ENCODE measurements around the gene FOXE1. TPM values are rescaled to one million over a fixed set of nuclear protein-coding genes. Genes with fewer than 3 reads are reported as not detected.

The FOXE1 gene
- polyA plus RNA-seq, 1 of the 3 experiments (the other 2 are of a cell fraction), result 0.03 TPM

DNA sequence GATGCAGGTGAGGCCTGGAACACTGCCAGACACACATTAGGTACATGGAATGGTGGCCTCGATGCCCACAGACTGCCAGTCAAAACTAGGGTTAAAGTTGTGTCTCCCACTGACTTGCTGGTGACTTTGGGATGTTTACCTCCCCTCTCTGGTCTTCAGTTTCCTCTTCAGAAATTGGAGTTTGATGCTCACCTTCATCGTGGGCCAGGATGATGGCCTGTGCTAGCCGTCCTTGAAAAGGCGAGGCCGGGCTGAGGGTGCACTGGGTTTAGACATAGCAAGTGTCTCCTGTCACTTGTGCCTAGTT is 49.0 kb upstream of the FOXE1 start (continued):
- TF ChIP-seq USF2 (IDR thresholded peaks at IDR 0.05; ENCODE audit: borderline replicate concordance, low read depth, low read length), result no peak
- TF ChIP-seq JUND (IDR thresholded peaks at IDR 0.05), result no peak
- TF ChIP-seq, protein P1, sequence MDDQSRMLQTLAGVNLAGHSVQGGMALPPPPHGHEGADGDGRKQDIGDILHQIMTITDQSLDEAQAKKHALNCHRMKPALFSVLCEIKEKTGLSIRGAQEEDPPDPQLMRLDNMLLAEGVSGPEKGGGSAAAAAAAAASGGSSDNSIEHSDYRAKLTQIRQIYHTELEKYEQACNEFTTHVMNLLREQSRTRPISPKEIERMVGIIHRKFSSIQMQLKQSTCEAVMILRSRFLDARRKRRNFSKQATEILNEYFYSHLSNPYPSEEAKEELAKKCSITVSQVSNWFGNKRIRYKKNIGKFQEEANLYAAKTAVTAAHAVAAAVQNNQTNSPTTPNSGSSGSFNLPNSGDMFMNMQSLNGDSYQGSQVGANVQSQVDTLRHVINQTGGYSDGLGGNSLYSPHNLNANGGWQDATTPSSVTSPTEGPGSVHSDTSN (IDR thresholded peaks at IDR 0.05), result no peak
- no peak for TF ChIP-seq FOSL2 (IDR thresholded peaks at IDR 0.05; ENCODE audit: borderline replicate concordance, low read depth)
- TF ChIP-seq TAF1 (IDR thresholded peaks at IDR 0.05; ENCODE audit: borderline replicate concordance, low read depth, low read length), result no peak
- no peak for TF ChIP-seq RCOR1 (IDR thresholded peaks at IDR 0.05; ENCODE audit: low read length)
- TF ChIP-seq GATA2 (CRISPR knock-in tag; IDR thresholded peaks at IDR 0.05), result no peak
- TF ChIP-seq NRF1 (IDR thresholded peaks at IDR 0.05; ENCODE audit: low read depth, low read length), result no peak

- no peak for DNase-seq
- H3K27ac ChIP-seq (ENCODE audit: low read depth in 2 of 2, low read length in 1 of 2), result no peak overlapping the region
- ChIA-PET CTCF (interaction anchor here (0.8 kb wide), 1 partner anchor 202 kb away, joined by 3 read pairs; no protein-coding TSS in a partner anchor), POLR2A (no interaction called here)
- H3K9ac ChIP-seq, result no peak overlapping the region
- no peaks in the 10 kb centered on the region for H3K79me2 ChIP-seq (ENCODE audit: insufficient read depth)
- H3K4me1 ChIP-seq (ENCODE audit: control insufficient read depth in 1 of 2, insufficient read depth in 2 of 2, low read depth in 1 of 2, low read length in 1 of 2), result no peaks in the 10 kb centered on the region; a peak in 1 of 4 replicates
- no peaks in the 10 kb centered on the region for H3F3A ChIP-seq (replicated peaks; ENCODE audit: insufficient read depth)
- no peaks in the 10 kb centered on the region for H4K20me1 ChIP-seq (ENCODE audit: insufficient read depth)
- H3K27me3 ChIP-seq (ENCODE audit: insufficient read depth), result peaks cover 7% of the 10 kb centered on the region; the same call in 1 of the 2 replicates
- no peaks in the 10 kb centered on the region for H3K9me2 ChIP-seq
- H3K4me2 ChIP-seq, result no peak overlapping the region
- no peaks in the 10 kb centered on the region for H3K9me3 ChIP-seq
- no peaks in the 10 kb centered on the region for H3K36me3 ChIP-seq (replicated peaks in 1 of 2; ENCODE audit: control insufficient read depth in 1 of 2, insufficient read depth in 2 of 2, low read length in 1 of 2)
- H3K4me3 ChIP-seq (ENCODE audit: low read depth in 2 of 2, low read length in 1 of 2), result no peak overlapping the region
- 0% methylated on average over 2 of the region's 2 CpGs for WGBS (ENCODE audit: low lambda C conversion rate)
- H2AFZ ChIP-seq (ENCODE audit: low read depth), result no peak overlapping the region
- no peak for TF ChIP-seq TAF1 (IDR thresholded peaks at IDR 0.05; ENCODE audit: borderline replicate concordance, low read depth, low read length)
- TF ChIP-seq YY1 (IDR thresholded peaks at IDR 0.05; ENCODE audit: low read depth), result no peak
- TF ChIP-seq RCOR1 (IDR thresholded peaks at IDR 0.05; ENCODE audit: low read length), result no peak
- no peak for TF ChIP-seq ZBTB33 (IDR thresholded peaks at IDR 0.05; ENCODE audit: borderline replicate concordance, low read depth)
- no peak for TF ChIP-seq GATA2 (CRISPR knock-in tag; IDR thresholded peaks at IDR 0.05)
- no peak for TF ChIP-seq FOXJ3 (CRISPR knock-in tag; IDR thresholded peaks at IDR 0.05)
- no peak for TF ChIP-seq RXRA (IDR thresholded peaks at IDR 0.05; ENCODE audit: borderline replicate concordance, low read depth)
- TF ChIP-seq EZH2phosphoT487 (IDR thresholded peaks at IDR 0.05; ENCODE audit: borderline replicate concordance, low read depth), result no peak
- TF ChIP-seq SMC3 (IDR thresholded peaks at IDR 0.05; ENCODE audit: low read depth, low read length), result no peak
- TF ChIP-seq RFX5 (IDR thresholded peaks at IDR 0.05; ENCODE audit: low read length), result no peak
Observed at GRCh38 chr9:97806721-97807120, 46.3 kb upstream of the FOXE1 start.

Data from SK-N-SH (cell line).